HEK293 (cell line): ENCODE results near the gene DIP2C.

Experiments used
- CTCF ChIA-PET: fragments of 350-600 bp; formaldehyde crosslinking; extraction: SDS; loops from one replicate; lab custom pipeline; 2021; ENCODE audit warnings: antibody characterized with exemption; lab: Yijun Ruan, JAX
- POLR2A ChIA-PET: fragments of 300-600 bp; formaldehyde crosslinking; extraction: SDS; loops from one replicate; lab custom pipeline; 2020; ENCODE audit warnings: antibody characterized with exemption, inconsistent platforms; lab: Yijun Ruan, JAX
- H3K27ac ChIP-seq: fragments of 200-500 bp; sonication (Bioruptor generic); 2 replicates; pipeline ENCODE4 v1.5.1; 2014; ENCODE audit warnings: low read depth, low read length, control low read depth, inconsistent platforms; ENCODE audit errors: extremely low read depth
- H3K36me3 ChIP-seq, 2 experiments: fragments of 200-500 bp in 1 of 2; sonication (Bioruptor generic) in 1 of 2; 1 replicate in 1 of 2; 2 replicates in 1 of 2; pipeline ENCODE4 v1.5.1; 2014 to 2017; ENCODE audit warnings: inconsistent platforms in 2 of 2, low read length in 2 of 2; ENCODE audit not compliant: control insufficient read depth in 2 of 2, insufficient read depth in 1 of 2
- H3K4me1 ChIP-seq: fragments of 200-500 bp; sonication (Bioruptor generic); 2 replicates; pipeline ENCODE4 v1.5.1; 2014; ENCODE audit warnings: mild to moderate bottlenecking, low read length, inconsistent platforms; ENCODE audit not compliant: control insufficient read depth, insufficient read depth
- H3K4me3 ChIP-seq: 2 replicates; pipeline ENCODE4 v1.5.1; 2011; ENCODE audit warnings: low read depth, mild to moderate bottlenecking, control low read depth, low read length, moderate library complexity
- H3K9me3 ChIP-seq: fragments of 200-500 bp; sonication (Bioruptor generic); 2 replicates; pipeline ENCODE4 v1.5.1; 2014; ENCODE audit warnings: low read depth, low read length, inconsistent platforms; ENCODE audit not compliant: control insufficient read depth, insufficient read depth
- GLI4 ChIP-seq: fragments of 450-650 bp; formaldehyde crosslinking; IDR thresholded peaks from 2 replicates; pipeline ENCODE4 v1.5.1; 2016; ENCODE audit warnings: missing biosample characterization, missing genetic modification characterization
- PRDM1 ChIP-seq: fragments of 450-650 bp; formaldehyde crosslinking; IDR thresholded peaks from 2 replicates; pipeline ENCODE4; 2016; ENCODE audit warnings: missing biosample characterization, missing genetic modification characterization
- ZBTB10 ChIP-seq: fragments of 450-650 bp; formaldehyde crosslinking; IDR thresholded peaks from 2 replicates; pipeline ENCODE4 v1.5.1; 2016; ENCODE audit warnings: missing biosample characterization, missing genetic modification characterization
- ZFP69B ChIP-seq: fragments of 450-650 bp; formaldehyde crosslinking; IDR thresholded peaks from 2 replicates; pipeline ENCODE4 v1.5.1; 2016; ENCODE audit warnings: missing biosample characterization, missing genetic modification characterization
- ZNF341 ChIP-seq: fragments of 450-650 bp; formaldehyde crosslinking; IDR thresholded peaks from 2 replicates; pipeline ENCODE4; 2016; ENCODE audit warnings: low read depth, missing biosample characterization, missing genetic modification characterization
- ZNF513 ChIP-seq: fragments of 450-650 bp; IDR thresholded peaks from 2 replicates; pipeline ENCODE4 v1.5.1; 2018; ENCODE audit warnings: missing biosample characterization, missing genetic modification characterization
- ZNF692 ChIP-seq: fragments of 450-650 bp; formaldehyde crosslinking; IDR thresholded peaks from 2 replicates; pipeline ENCODE4 v1.5.1; 2016; ENCODE audit warnings: missing biosample characterization, missing genetic modification characterization
- ZNF785 ChIP-seq: fragments of 450-650 bp; formaldehyde crosslinking; IDR thresholded peaks from 2 replicates; pipeline ENCODE4 v1.5.1; 2016; ENCODE audit warnings: missing biosample characterization, missing genetic modification characterization
- TF ChIP-seq, protein P1 (sequence below): fragments of 450-650 bp; formaldehyde crosslinking; IDR thresholded peaks from 2 replicates; pipeline ENCODE4 v1.5.1; 2016; ENCODE audit warnings: missing biosample characterization, missing genetic modification characterization
- TF ChIP-seq, protein P2 (sequence below): fragments of 450-650 bp; formaldehyde crosslinking; IDR thresholded peaks from 2 replicates; pipeline ENCODE4 v1.5.1; 2016; ENCODE audit warnings: missing biosample characterization, missing genetic modification characterization, borderline replicate concordance

Gene DIP2C

DNA sequence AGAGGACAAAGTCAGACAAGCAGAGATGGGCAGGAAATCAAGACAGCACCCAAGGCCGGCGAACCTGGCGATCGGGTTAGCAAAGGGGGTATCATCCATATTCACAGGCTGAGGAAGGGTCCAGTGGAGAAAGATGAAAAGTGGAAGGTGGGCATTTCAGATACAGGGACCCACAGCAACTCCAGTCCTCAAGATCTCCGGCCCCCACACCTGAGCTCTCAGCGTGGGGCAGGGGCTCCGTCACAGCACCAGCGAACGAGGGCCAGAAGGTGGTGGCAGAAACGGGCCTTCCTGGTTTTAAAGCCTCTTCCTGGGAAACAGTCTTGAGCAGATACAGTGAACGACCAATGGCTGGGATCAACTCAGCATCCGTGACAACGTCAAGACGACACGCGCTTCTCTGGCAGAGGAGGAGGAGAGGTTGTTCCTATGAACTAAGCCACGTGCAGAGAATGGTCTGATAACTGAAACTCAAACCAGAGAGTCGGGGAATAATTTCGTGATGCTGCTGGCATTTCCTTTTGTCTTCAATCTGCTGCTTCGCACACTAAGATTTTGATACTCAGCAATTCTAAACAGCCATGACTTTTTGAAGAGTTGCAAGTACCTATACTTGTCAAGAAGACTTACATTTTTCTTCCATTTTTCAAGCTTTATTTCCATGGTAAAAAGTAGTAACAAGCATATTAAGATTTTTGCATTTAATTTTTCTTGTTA is 334.4 kb downstream of the DIP2C start (continued):
- TF ChIP-seq, protein P1, sequence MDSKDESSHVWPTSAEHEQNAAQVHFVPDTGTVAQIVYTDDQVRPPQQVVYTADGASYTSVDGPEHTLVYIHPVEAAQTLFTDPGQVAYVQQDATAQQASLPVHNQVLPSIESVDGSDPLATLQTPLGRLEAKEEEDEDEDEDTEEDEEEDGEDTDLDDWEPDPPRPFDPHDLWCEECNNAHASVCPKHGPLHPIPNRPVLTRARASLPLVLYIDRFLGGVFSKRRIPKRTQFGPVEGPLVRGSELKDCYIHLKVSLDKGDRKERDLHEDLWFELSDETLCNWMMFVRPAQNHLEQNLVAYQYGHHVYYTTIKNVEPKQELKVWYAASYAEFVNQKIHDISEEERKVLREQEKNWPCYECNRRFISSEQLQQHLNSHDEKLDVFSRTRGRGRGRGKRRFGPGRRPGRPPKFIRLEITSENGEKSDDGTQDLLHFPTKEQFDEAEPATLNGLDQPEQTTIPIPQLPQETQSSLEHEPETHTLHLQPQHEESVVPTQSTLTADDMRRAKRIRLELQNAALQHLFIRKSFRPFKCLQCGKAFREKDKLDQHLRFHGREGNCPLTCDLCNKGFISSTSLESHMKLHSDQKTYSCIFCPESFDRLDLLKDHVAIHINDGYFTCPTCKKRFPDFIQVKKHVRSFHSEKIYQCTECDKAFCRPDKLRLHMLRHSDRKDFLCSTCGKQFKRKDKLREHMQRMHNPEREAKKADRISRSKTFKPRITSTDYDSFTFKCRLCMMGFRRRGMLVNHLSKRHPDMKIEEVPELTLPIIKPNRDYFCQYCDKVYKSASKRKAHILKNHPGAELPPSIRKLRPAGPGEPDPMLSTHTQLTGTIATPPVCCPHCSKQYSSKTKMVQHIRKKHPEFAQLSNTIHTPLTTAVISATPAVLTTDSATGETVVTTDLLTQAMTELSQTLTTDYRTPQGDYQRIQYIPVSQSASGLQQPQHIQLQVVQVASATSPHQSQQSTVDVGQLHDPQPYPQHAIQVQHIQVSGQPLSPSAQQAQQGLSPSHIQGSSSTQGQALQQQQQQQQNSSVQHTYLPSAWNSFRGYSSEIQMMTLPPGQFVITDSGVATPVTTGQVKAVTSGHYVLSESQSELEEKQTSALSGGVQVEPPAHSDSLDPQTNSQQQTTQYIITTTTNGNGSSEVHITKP (tag by site-specific recombination), result no peak
- no peak for TF ChIP-seq GLI4
- no peak for TF ChIP-seq ZNF785 (tag by site-specific recombination)
- TF ChIP-seq ZNF692 (tag by site-specific recombination), result no peak
- TF ChIP-seq ZNF513 (tag by site-specific recombination), result no peak

- ChIA-PET CTCF (no interaction called here), POLR2A (no interaction called here)
- no peaks in the 10 kb centered on the region for H3K9me3 ChIP-seq
- no peak overlapping the region for H3K4me3 ChIP-seq
- H3K36me3 ChIP-seq, result peaks cover 0 to 68% of the 10 kb centered on the region in 2 experiments; a peak in 2 of 3 replicates
- H3K4me1 ChIP-seq, result no peaks in the 10 kb centered on the region
- no peak overlapping the region for H3K27ac ChIP-seq
- TF ChIP-seq PRDM1 (tag by site-specific recombination) (peak; percentile 33; the same call in 1 of the 2 replicates), ZFP69B (tag by site-specific recombination) (no peak), ZNF341 (tag by site-specific recombination) (no peak), ZBTB10 (no peak)
- TF ChIP-seq, protein P2, sequence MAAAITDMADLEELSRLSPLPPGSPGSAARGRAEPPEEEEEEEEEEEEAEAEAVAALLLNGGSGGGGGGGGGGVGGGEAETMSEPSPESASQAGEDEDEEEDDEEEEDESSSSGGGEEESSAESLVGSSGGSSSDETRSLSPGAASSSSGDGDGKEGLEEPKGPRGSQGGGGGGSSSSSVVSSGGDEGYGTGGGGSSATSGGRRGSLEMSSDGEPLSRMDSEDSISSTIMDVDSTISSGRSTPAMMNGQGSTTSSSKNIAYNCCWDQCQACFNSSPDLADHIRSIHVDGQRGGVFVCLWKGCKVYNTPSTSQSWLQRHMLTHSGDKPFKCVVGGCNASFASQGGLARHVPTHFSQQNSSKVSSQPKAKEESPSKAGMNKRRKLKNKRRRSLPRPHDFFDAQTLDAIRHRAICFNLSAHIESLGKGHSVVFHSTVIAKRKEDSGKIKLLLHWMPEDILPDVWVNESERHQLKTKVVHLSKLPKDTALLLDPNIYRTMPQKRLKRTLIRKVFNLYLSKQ (tag by site-specific recombination), result no peak
Measured at GRCh38 chr10:352476-353235, 336.8 kb downstream of the DIP2C start.
